GM06990 (cell line): ENCODE results near the gene PRKD2.

Experiments
- DNase-seq: peaks from one replicate; pipeline ENCODE4 v3.0.0-alpha.2; 2011; ENCODE audit not compliant: insufficient read length; ENCODE audit errors: extremely low read depth
- H3K27me3 ChIP-seq: replicated peaks from 2 replicates; pipeline ENCODE4 v1.6.0; 2011; ENCODE audit warnings: low read length; ENCODE audit not compliant: control insufficient read depth, insufficient read depth
- H3K36me3 ChIP-seq: 2 replicates; pipeline ENCODE4 v1.5.1; 2011; ENCODE audit warnings: low read length; ENCODE audit not compliant: control insufficient read depth, insufficient read depth
- H3K4me3 ChIP-seq: replicated peaks from 2 replicates; pipeline ENCODE4 v1.5.1; 2011; ENCODE audit warnings: low read depth, mild to moderate bottlenecking, control low read depth, low read length
- CTCF ChIP-seq: IDR thresholded peaks from 2 replicates; pipeline ENCODE4 v1.5.1; 2011; ENCODE audit warnings: low read length, control low read depth, mild to moderate bottlenecking, inconsistent platforms; ENCODE audit not compliant: insufficient read depth, poor library complexity, severe bottlenecking

PRKD2 gene

GRCh38 chr19:46744005-46744691, 27.2 kb upstream of the PRKD2 start:
- DNase-seq = no peak
- H3K27me3 ChIP-seq = no peaks in the 10 kb centered on the region
- TF ChIP-seq CTCF = no peak
- H3K4me3 ChIP-seq = no peak overlapping the region; the same call in 1 of the 2 replicates
- peaks cover 7% of the 10 kb centered on the region; the same call in 1 of the 2 replicates for H3K36me3 ChIP-seq

DNA sequence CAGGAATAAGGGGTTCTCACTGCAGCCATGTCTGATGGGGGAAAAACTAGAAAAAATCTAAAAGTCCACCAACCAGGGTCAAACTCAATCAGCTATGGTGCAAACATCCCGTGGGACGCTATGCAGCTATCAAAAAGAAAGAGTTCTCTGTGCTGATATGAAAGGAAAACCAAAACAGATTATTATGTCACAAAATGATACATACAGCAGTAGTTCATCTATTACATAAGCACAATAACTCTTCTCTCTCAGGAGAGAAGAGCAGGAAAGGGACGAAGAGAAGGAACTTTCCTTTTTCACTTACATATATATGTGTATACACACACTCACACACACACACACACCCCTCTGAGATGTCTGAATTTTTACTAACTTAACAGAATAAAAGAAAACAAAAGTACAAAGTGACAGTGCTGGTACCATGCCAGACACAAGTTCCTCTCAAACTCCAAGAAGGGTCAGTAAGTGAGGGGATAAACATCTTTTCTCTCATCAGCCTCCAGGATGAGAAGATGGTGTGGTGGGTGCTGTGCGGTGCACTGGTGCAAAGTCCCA, 26.1 kb upstream of the PRKD2 start:
- DNase-seq = no peak
- no peak for TF ChIP-seq CTCF
- H3K4me3 ChIP-seq = no peak overlapping the region
- no peaks in the 10 kb centered on the region for H3K27me3 ChIP-seq
- peaks cover 7% of the 10 kb centered on the region for H3K36me3 ChIP-seq

DNA sequence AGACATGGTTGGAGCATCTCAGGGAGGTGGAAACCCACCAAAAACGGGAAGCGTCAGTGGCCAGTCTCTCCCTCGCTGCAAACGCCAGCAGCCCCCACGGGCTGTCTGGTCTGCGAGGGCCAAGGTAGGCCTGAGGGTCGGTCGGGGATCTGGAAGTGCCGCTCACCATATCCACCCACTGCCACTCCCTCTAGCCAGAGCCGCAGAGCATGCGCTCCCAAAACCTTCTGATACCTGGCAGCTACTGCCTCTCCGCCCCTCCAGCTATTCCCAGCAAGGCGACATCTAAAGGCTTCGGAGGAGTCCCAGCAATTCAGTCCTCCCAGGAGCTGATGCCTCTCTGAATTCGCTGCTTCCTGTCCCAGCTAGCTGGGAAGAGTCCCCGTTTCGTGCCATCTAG, 24.5 kb upstream of the PRKD2 start:
- Histone ChIP-seq H3K4me3 (no peak overlapping the region), H3K36me3 (peaks cover 20% of the 10 kb centered on the region), H3K27me3 (no peaks in the 10 kb centered on the region)
- no peak for TF ChIP-seq CTCF
- DNase-seq = no peak

DNA sequence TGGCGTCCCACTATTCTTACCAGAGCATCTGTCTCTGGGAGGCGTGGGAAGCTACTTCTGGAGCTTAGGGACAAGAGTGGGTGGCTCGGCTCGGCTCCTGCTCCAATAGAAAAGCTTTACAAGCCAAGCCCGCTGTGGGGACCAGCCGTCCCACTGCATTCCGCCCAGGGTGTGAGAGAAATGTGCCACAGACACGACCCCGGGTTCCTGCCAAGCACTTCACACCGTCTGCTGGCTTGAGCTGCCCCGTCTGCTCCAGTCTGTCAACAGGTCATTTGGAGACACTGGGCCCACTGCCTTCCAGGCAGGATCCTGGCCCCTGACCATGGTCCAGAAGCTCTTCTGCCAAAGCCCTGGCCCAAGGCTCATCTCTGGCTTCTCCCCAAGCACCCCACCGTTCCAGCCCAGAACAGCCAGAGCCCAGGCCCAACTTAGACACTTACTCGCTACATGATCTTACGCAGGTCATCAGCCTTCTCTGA, 22.4 kb upstream of the PRKD2 start:
- Histone ChIP-seq H3K4me3 (no peak overlapping the region), H3K27me3 (no peaks in the 10 kb centered on the region), H3K36me3 (peaks cover 20% of the 10 kb centered on the region)
- DNase-seq = no peak
- no peak for TF ChIP-seq CTCF

GRCh38 chr19:46737761-46738171, 20.9 kb upstream of the PRKD2 start:
- Histone ChIP-seq H3K36me3 (peaks cover 28% of the 10 kb centered on the region), H3K27me3 (no peaks in the 10 kb centered on the region), H3K4me3 (no peak overlapping the region)
- no peak for TF ChIP-seq CTCF
- no peak for DNase-seq
